Esophagus muscularis mucosa (tissue), 4 donors: Measurements from ENCODE around the gene IDI1. TPM values are rescaled to one million over a fixed set of nuclear protein-coding genes. Genes with fewer than 3 reads are reported as not detected.

Experiments used
- DNase-seq: peaks from one replicate; pipeline ENCODE4 v3.0.0-alpha.2; 2017; ENCODE audit errors: extremely low spot score
- H3K27ac ChIP-seq, 4 donors: fragments of 200-600 bp; sonication (generic); replicated peaks in 1 of 4; 1 replicate in 3 of 4; 2 replicates in 1 of 4; pipeline ENCODE4 v1.5.1; 2016 to 2019; ENCODE audit warnings: mild to moderate bottlenecking in 1 of 4
- H3K27me3 ChIP-seq, 4 donors: fragments of 200-600 bp; sonication (generic); one replicate each; pipeline versions ENCODE4 v1.5.1 to v1.6.0; 2016 to 2019
- H3K36me3 ChIP-seq, 4 donors: fragments of 200-600 bp; sonication (generic); one replicate each; pipeline ENCODE4 v1.5.1; 2016 to 2019
- H3K4me1 ChIP-seq, 4 donors: fragments of 200-600 bp; sonication (generic); one replicate each; pipeline ENCODE4 v1.5.1; 2016 to 2019
- H3K4me3 ChIP-seq, 4 donors: fragments of 200-600 bp; sonication (generic); 1 replicate in 2 of 4; 2 replicates in 2 of 4; pipeline ENCODE4 v1.5.1; 2016 to 2019; ENCODE audit warnings: mild to moderate bottlenecking in 4 of 4, moderate library complexity in 1 of 4
- H3K9me3 ChIP-seq, 4 donors: fragments of 200-600 bp; sonication (generic); 1 replicate in 3 of 4; 2 replicates in 1 of 4; pipeline ENCODE4 v1.5.1; 2016 to 2019
- EP300 ChIP-seq: sonication (generic); formaldehyde crosslinking; IDR thresholded peaks from one replicate; pipeline ENCODE4 v1.6.1; 2017; ENCODE audit warnings: antibody characterized with exemption
- POLR2A ChIP-seq: fragments of 450-650 bp; IDR thresholded peaks from one replicate; pipeline ENCODE4 v1.6.1; 2017; ENCODE audit warnings: antibody characterized with exemption, moderate library complexity, mild to moderate bottlenecking, low read depth
- POLR2AphosphoS5 ChIP-seq, 2 donors: sonication (generic); formaldehyde crosslinking; IDR thresholded peaks; one replicate each; pipeline ENCODE4 v1.6.1; 2017; ENCODE audit warnings: antibody characterized with exemption in 2 of 2
- WGBS: methylation state at CpG from one replicate; pipeline ENCODE4 v1.1.5; 2018; 5-methylcytosine and 5-hydroxymethylcytosine counted together
- intact Hi-C: fragments of 100-400 bp; cut with DNase I; formaldehyde crosslinking; loops from one replicate; pipeline ENCODE4 v1.15.1; 2023
- total RNA-seq, 4 donors: library from RNA; depleted of rRNA; stranded (reverse); fragments of >200 nt; gene quantifications; one replicate each; pipeline versions ENCODE4 v1.1.0 to v1.2.1, GENCODE V29; 2016
- TF ChIP-seq, protein P1 (sequence below), 3 experiments: fragments of 200-600 bp in 2 of 3; fragments of 450-650 bp in 1 of 3; sonication (generic) in 2 of 3; IDR thresholded peaks; one replicate each; pipeline ENCODE4 v1.5.1; 2017 to 2019; ENCODE audit warnings: antibody characterized with exemption in 3 of 3, mild to moderate bottlenecking in 2 of 3, moderate library complexity in 1 of 3

Gene IDI1
- total RNA-seq, 4 donors from 2014 or later = 16.8 to 33.3 (median 23.4) TPM

DNA sequence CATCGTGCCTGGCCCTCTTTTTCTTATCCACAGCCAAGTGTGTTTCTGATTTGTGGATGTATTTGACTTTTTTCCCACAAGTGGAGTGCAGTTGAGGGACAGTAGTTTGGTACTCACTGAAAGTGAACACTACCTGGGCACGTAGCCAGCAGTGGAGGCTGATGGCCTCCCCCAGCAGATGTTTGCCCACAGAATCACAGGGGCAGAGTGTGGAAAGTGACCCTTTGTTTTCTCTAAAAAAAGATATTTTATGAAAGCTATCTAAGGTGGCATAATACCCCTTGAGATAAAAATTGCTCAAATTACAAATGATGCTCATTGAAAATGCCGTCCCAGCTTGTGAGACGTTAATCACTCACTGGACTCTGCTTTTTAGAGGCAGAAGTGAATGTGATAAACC is 36.3 kb upstream of the IDI1 start:
- Histone ChIP-seq H3K4me1 (no peaks in the 10 kb centered on the region), H3K27ac (no peak overlapping the region), H3K4me3 (no peak overlapping the region), H3K9me3 (no peaks in the 10 kb centered on the region), H3K36me3 (peaks cover 74 to 99% (median 87%) of the 10 kb centered on the region in 4 donors), H3K27me3 (no peaks in the 10 kb centered on the region)
- 83% methylated on average over 4 of the region's 4 CpGs for WGBS
- no peak for TF ChIP-seq EP300
- DNase-seq = peak; percentile 24
- intact Hi-C loops = no loop called here

DNA sequence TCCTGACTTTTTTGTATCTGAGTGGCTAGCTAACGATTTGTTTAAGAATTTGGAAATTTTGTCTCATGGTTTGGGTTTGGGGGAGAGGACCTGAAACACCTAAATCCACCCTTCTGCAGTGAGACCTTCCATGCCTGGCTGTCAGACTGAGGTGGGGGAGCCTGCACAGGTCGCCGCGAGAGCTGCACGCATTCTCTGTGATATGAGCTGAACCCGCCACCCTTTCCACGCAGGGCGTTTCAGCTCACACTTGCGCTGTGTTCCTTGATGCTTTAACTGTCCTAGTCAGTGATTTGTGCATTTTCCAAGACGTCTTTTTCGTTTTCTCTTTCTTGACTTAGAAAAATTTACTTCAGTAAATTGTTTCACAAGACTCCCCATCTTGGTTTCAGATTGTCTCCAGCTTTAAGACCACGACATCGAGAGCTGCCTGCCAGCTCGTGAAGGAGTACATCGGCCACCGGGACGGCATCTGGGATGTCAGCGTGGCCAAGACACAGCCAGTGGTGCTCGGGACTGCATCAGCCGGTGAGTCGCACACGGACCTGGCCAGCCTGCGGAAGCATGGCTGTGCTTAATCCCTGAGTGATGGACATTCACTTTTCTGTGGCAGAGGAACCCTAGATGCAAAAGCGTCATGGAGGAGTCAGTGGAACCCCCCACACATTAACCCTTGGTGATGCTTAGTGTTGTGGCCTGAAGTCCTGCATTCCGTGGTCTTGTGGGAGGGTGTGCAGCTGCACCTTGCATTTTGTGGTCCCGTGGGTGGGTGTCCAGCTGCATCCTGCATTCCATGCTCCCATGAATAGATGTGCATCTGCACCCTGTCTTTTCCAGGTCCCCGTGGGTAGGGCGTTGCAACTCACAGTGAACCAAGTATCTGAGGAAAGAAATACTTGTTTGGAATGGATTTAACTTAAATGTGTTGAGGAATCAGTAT is 35.4 kb upstream of the IDI1 start:
- Histone ChIP-seq H3K27me3 (no peaks in the 10 kb centered on the region), H3K36me3 (peaks cover 74 to 99% (median 87%) of the 10 kb centered on the region in 4 donors), H3K4me1 (no peaks in the 10 kb centered on the region), H3K4me3 (no peak overlapping the region), H3K9me3 (no peaks in the 10 kb centered on the region), H3K27ac (no peak overlapping the region)
- WGBS = 91% methylated on average over 27 of the region's 28 CpGs
- peak; percentile 74 for DNase-seq
- TF ChIP-seq EP300 (no peak), POLR2AphosphoS5 (IDR thresholded peaks at IDR 0.05) (no peak), POLR2A (no peak)
- TF ChIP-seq, protein P1, sequence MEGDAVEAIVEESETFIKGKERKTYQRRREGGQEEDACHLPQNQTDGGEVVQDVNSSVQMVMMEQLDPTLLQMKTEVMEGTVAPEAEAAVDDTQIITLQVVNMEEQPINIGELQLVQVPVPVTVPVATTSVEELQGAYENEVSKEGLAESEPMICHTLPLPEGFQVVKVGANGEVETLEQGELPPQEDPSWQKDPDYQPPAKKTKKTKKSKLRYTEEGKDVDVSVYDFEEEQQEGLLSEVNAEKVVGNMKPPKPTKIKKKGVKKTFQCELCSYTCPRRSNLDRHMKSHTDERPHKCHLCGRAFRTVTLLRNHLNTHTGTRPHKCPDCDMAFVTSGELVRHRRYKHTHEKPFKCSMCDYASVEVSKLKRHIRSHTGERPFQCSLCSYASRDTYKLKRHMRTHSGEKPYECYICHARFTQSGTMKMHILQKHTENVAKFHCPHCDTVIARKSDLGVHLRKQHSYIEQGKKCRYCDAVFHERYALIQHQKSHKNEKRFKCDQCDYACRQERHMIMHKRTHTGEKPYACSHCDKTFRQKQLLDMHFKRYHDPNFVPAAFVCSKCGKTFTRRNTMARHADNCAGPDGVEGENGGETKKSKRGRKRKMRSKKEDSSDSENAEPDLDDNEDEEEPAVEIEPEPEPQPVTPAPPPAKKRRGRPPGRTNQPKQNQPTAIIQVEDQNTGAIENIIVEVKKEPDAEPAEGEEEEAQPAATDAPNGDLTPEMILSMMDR (IDR thresholded peaks at IDR 0.05) = no peak
- intact Hi-C loops = no loop called here

GRCh38 chr10:1083581-1083980 is 34.7 kb upstream of the IDI1 start:
- intact Hi-C loops = no loop called here
- H3K27ac ChIP-seq = no peak overlapping the region
- WGBS = 94% methylated on average over 17 of the region's 17 CpGs
- H3K36me3 ChIP-seq = peaks cover 73 to 99% (median 86%) of the 10 kb centered on the region in 4 donors
- DNase-seq = peak; percentile 50
- no peaks in the 10 kb centered on the region for H3K27me3 ChIP-seq
- H3K9me3 ChIP-seq = no peaks in the 10 kb centered on the region
- no peaks in the 10 kb centered on the region for H3K4me1 ChIP-seq
- H3K4me3 ChIP-seq = no peak overlapping the region
- TF ChIP-seq, protein P1 (IDR thresholded peaks at IDR 0.05) = no peak
- TF ChIP-seq POLR2A (no peak), POLR2AphosphoS5 (IDR thresholded peaks at IDR 0.05) (no peak), EP300 (no peak)

DNA sequence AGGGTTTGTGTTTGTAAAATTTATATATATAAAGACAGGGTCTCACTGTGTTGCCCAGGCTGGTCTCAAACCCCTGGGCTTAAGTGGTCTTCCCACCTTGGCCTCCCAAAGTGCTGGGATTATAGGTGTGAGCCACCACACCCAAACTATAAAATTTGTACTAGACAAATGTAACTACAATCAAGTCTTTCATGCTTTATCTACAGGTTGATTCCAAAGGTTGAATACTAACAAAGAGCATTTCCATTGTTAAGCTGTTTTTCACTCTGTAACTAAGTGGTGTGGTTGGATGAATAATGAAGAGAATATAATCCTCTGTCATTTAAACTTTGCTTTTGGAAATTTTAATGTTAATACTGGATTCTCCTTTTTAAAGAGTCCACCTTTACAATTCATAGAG is 29.7 kb upstream of the IDI1 start:
- peaks cover 36 to 85% (median 60%) of the 10 kb centered on the region in 4 donors for H3K36me3 ChIP-seq
- no peak overlapping the region for H3K4me3 ChIP-seq
- DNase-seq = no peak
- intact Hi-C loops = no loop called here
- no peaks in the 10 kb centered on the region for H3K9me3 ChIP-seq
- H3K27me3 ChIP-seq = no peaks in the 10 kb centered on the region
- H3K4me1 ChIP-seq = no peaks in the 10 kb centered on the region
- no peak overlapping the region for H3K27ac ChIP-seq
- TF ChIP-seq, protein P1 (IDR thresholded peaks at IDR 0.05) = no peak
- TF ChIP-seq POLR2A (no peak), POLR2AphosphoS5 (IDR thresholded peaks at IDR 0.05) (no peak), EP300 (no peak)

DNA sequence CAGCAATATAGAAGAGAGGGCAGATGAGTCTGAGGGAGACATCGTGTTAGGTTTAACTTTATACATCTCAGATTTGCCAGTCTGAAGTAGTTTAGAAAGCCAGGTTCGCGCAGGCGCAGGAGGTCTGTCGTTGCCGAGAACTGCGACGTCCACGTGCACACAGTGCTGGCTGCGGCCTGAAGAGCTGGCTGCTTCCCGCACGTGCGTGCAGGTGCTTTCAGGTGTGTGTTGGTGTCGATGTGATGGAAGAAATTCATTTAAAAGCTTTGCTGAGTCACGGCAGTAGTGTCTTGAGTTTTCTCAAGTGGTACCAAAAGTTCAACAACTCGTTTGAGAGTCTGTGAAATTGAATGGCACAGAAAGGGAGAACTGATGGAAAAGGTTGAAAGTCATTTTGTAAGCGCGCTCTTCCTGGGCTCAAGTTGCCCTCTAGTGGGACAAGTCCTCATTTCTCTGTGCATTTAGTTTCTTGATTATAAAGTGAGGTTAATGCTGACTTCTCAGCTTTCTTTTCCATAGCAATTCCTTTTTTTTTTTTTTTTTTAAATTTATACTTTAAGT is 25.9 kb upstream of the IDI1 start:
- intact Hi-C loops = no loop called here
- no peak for DNase-seq
- no peaks in the 10 kb centered on the region for H3K27me3 ChIP-seq
- H3K36me3 ChIP-seq = peaks cover 28 to 65% (median 49%) of the 10 kb centered on the region in 4 donors
- peaks cover 0 to 3% (median 2%) of the 10 kb centered on the region in 4 donors for H3K4me1 ChIP-seq
- H3K27ac ChIP-seq = no peak overlapping the region
- WGBS = 91% methylated on average over 18 of the region's 18 CpGs
- TF ChIP-seq, protein P1 (IDR thresholded peaks at IDR 0.05) = peak in 1 of 3 experiments; percentile 9
- TF ChIP-seq POLR2AphosphoS5 (IDR thresholded peaks at IDR 0.05) (no peak), EP300 (no peak), POLR2A (no peak)
- H3K4me3 ChIP-seq = no peak overlapping the region
- no peaks in the 10 kb centered on the region for H3K9me3 ChIP-seq
